BJ (cell line): Measurements from ENCODE around the gene LHX1. TPM values are rescaled to one million over a fixed set of nuclear protein-coding genes. Genes with fewer than 3 reads are reported as not detected.

Experiments used
- CTCF ChIA-PET: fragments of 350-600 bp; formaldehyde crosslinking; extraction: SDS; loops from one replicate; lab custom pipeline; 2021; ENCODE audit warnings: antibody characterized with exemption, inconsistent platforms; lab: Yijun Ruan, JAX
- POLR2A ChIA-PET: fragments of 300-600 bp; sonication (Branson Sonifier 250); formaldehyde crosslinking; extraction: SDS; loops from one replicate; lab custom pipeline; 2021; ENCODE audit warnings: antibody characterized with exemption; lab: Charles Lee
- DNase-seq: peaks from one replicate; pipeline ENCODE4 v3.0.0-alpha.2; 2011; ENCODE audit warnings: low read depth
- H3K27me3 ChIP-seq: 2 replicates; pipeline ENCODE4 v1.6.0; 2011; ENCODE audit warnings: low read length; ENCODE audit not compliant: control insufficient read depth, insufficient read depth
- H3K36me3 ChIP-seq: 2 replicates; pipeline ENCODE4 v1.5.1; 2011; ENCODE audit warnings: low read length; ENCODE audit not compliant: control insufficient read depth, insufficient read depth
- H3K4me3 ChIP-seq: 2 replicates; pipeline ENCODE4 v1.5.1; 2011; ENCODE audit warnings: low read depth, mild to moderate bottlenecking, control low read depth, low read length
- polyA plus RNA-seq: library from polyadenylated mRNA; depleted of rRNA; stranded (reverse); fragments of >200 nt; gene quantifications from 2 replicates; pipeline ENCODE4 v1.2.3, GENCODE V29; 2011
- TF ChIP-seq, protein P1 (sequence below): IDR thresholded peaks from 2 replicates; pipeline ENCODE4 v1.5.1; 2011; ENCODE audit warnings: low read depth, mild to moderate bottlenecking, control low read depth, inconsistent platforms, low read length, moderate library complexity; ENCODE audit not compliant: insufficient read depth

Gene LHX1
- polyA plus RNA-seq, 1 experiment = not detected

DNA sequence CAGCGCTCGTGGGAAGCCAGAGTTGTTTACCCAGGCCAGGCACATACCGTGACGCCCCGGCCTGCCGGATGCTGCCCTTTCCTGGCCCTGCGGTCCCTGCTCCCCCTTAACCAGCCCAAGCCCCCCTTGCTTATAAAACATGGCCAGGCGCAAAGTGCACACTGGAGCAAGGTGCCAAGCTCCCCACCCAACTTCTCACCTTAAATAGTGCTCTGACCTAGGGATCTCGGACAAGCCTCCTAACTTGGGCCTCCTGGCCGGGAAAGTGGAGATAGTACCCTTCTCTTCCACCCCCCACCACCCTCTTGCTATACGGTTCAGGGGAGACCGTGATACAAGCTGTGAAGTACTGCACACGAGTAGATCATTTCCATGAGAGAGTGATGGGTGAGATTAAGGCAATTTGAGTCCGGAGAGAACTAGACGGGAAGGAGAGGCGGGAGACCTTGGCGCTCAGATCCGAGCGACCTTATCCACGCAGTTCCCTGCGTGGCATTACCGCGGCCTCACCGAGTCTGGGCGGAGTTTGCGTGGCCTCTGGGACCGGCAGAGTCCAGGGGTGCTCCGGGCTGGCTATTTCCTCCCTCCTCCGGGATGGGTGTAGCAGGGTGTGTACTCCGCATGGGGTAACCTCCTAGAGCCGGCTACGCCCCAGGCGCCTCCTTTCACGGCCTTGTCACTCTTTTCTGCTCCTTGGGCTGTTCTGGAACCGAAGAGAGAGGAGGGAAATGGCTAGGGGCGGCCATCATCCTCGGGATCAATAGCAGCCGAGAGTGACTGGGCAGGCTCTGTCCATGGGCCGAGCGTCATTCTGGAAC is 4.4 kb upstream of the LHX1 start:
- no peak for DNase-seq
- H3K4me3 ChIP-seq = no peak overlapping the region
- ChIA-PET CTCF (interaction anchor here (0.9 kb wide), 1 partner anchor 60 kb away, joined by 3 read pairs; no protein-coding TSS in a partner anchor), POLR2A (no interaction called here)
- H3K27me3 ChIP-seq = peaks cover 88% of the 10 kb centered on the region
- TF ChIP-seq, protein P1, sequence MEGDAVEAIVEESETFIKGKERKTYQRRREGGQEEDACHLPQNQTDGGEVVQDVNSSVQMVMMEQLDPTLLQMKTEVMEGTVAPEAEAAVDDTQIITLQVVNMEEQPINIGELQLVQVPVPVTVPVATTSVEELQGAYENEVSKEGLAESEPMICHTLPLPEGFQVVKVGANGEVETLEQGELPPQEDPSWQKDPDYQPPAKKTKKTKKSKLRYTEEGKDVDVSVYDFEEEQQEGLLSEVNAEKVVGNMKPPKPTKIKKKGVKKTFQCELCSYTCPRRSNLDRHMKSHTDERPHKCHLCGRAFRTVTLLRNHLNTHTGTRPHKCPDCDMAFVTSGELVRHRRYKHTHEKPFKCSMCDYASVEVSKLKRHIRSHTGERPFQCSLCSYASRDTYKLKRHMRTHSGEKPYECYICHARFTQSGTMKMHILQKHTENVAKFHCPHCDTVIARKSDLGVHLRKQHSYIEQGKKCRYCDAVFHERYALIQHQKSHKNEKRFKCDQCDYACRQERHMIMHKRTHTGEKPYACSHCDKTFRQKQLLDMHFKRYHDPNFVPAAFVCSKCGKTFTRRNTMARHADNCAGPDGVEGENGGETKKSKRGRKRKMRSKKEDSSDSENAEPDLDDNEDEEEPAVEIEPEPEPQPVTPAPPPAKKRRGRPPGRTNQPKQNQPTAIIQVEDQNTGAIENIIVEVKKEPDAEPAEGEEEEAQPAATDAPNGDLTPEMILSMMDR = no peak
- no peaks in the 10 kb centered on the region for H3K36me3 ChIP-seq

DNA sequence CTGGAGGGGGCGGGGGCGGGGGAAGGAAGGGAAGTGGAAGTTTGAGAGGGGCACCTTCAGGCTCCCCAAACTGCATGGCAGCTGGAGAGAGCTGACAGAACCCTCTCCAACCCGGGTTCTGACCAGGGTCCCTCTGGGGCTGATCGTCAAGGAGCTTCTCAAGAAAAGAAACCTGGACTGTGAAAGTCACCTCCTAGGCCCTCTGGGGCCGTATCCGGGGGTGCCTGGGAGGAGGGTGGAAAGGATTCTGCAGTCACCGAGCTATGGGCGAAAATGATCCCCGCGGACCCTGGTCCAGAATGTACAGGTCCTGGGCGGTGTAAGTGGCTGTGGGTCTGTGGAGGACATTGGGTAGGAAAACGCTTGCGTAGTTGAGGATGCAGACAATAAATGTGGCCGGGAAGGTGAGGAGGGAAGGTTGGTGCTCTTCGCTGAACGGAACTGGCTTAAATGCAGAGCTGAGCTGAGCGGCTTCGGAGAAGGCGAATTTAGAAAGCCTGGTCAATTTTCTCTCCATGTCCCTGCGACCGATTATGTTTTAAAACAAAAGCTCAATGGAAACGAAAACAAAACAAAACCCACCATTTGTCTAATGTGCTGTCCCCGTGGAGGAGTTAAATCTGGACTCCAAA is 3.6 kb upstream of the LHX1 start:
- no peak overlapping the region for H3K4me3 ChIP-seq
- POLR2A ChIA-PET = no interaction called here
- peaks cover 90% of the 10 kb centered on the region for H3K27me3 ChIP-seq
- TF ChIP-seq, protein P1 = no peak
- CTCF ChIA-PET = interaction anchor here (0.9 kb wide), 1 partner anchor 60 kb away, joined by 3 read pairs; no protein-coding TSS in a partner anchor
- no peaks in the 10 kb centered on the region for H3K36me3 ChIP-seq
- DNase-seq = no peak

DNA sequence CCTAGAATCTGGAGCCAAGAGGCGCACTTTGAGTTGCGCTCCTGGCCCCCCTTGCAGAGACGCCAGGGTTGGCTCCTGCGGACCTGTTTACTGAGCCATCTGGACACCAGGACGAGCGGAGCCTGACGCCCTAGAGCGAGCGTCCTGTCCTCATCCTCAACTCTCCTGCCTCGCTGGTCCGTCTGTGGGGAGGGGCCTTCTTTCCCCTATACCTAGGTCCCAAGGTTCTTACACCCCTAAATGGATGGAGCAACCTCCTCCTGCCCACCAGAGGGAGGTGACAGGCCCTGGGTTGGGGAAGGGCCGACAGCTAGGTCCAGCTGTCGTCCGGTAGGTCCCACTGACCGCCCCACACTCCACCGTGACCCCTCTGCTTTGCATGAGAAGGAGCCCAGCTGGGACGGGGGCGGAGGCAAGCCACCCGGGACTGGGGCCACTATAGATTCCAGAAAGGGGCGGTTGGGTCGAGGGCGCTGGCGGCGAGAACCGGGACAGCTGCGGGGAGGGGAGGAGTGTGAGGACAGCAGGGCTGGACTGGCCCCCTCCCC is 3.1 kb upstream of the LHX1 start:
- no peak for DNase-seq
- H3K4me3 ChIP-seq = no peak overlapping the region

DNA sequence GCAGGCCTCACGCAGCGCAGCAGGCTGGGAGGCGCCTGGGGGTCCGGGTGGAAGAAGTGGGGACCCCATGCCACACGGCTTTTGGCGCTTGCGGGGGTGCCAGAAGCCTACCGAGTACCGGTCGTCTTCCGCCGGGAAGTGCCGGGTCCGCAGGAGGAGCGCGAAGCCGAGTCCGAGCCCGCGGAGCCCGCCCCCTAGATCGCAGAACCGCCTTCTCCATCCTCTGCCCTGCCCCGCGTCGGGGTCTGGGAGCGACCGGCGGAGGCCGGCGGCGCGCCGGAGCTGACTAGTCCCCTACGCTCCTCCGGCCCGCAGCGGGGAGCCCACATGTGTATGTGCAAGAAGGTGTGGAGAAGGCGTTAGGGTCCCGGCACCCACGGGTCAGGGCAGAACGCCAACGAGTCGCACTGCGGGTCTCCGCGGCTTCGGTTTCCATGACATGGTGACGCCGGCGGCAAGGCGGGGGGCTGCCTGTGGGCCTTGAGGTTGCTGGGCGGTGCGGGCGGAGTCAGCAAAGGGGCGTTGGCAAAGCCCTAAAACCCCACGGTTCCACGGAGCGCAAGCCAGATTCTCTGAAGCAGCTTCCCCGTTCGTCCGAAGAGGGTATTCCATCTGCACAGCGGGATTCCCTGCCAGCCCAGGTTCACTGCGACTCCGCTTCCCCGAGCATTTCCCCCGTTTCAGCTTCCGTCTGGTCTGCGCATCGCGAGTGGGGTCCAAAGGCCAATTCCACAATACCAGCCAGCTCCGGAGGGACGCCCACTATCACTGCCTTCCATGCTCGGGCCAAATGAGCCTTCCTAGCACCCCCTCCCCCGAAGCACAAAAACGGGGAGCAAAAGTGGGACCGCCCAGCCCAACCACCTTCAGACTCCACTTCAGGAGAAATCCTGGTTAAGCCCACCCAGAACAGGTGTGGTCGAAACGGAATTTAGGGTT is 2.3 kb upstream of the LHX1 start:
- no peak overlapping the region for H3K4me3 ChIP-seq
- TF ChIP-seq, protein P1 = no peak
- no peaks in the 10 kb centered on the region for H3K36me3 ChIP-seq
- ChIA-PET POLR2A (no interaction called here), CTCF (no interaction called here)
- peaks cover 90% of the 10 kb centered on the region for H3K27me3 ChIP-seq
- no peak for DNase-seq

More for the DNA sequence above, 3.1 kb upstream of the LHX1 start:
- H3K27me3 ChIP-seq = peaks cover 90% of the 10 kb centered on the region
- no peaks in the 10 kb centered on the region for H3K36me3 ChIP-seq
- CTCF ChIA-PET = no interaction called here
- TF ChIP-seq, protein P1 = no peak
- POLR2A ChIA-PET = no interaction called here
